Kidney (tissue), 14 donors: ENCODE measurements around the gene GMDS. TPM values are rescaled to one million over a fixed set of nuclear protein-coding genes. Genes with fewer than 3 reads are reported as not detected.

Source experiments
- DNase-seq, 5 donors: peaks; one replicate each; pipeline ENCODE4 v3.0.0-alpha.2; 2013 to 2020
- FAIRE-seq: peaks from 2 replicates; lab custom pipeline; 2012; peaks lifted over from hg19 to GRCh38; lab: Jason Lieb, UNC
- H3K27ac ChIP-seq, 2 donors: one replicate each; pipeline ENCODE4 v1.7.0; 2013; ENCODE audit warnings: low read depth in 2 of 2, low read length in 2 of 2, inconsistent platforms in 1 of 2
- H3K27me3 ChIP-seq: one replicate; pipeline ENCODE4 v1.7.1; 2013; ENCODE audit warnings: low read length, inconsistent platforms; ENCODE audit not compliant: control insufficient read depth, insufficient read depth
- H3K36me3 ChIP-seq, 3 donors: one replicate each; pipeline versions ENCODE4 v1.7.0 to v1.7.1; 2013; ENCODE audit warnings: low read length in 3 of 3, control low read depth in 1 of 3, inconsistent platforms in 1 of 3; ENCODE audit not compliant: insufficient read depth in 3 of 3, control insufficient read depth in 2 of 3
- H3K4me1 ChIP-seq, 3 donors: one replicate each; pipeline versions ENCODE4 v1.7.0 to v1.7.1; 2013; ENCODE audit warnings: low read length in 3 of 3, inconsistent platforms in 1 of 3, low read depth in 1 of 3; ENCODE audit not compliant: control insufficient read depth in 2 of 3, insufficient read depth in 2 of 3
- H3K4me3 ChIP-seq, 3 donors: one replicate each; pipeline versions ENCODE4 v1.7.0 to v1.8.1; 2013; ENCODE audit warnings: low read length in 3 of 3, control low read depth in 1 of 3, inconsistent platforms in 1 of 3
- H3K9ac ChIP-seq, 3 donors: one replicate each; pipeline versions ENCODE4 v1.7.0 to v1.7.1; 2013; ENCODE audit warnings: low read length in 3 of 3, control low read depth in 1 of 3, inconsistent platforms in 1 of 3
- H3K9me3 ChIP-seq, 3 donors: one replicate each; pipeline versions ENCODE4 v1.7.0 to v1.7.1; 2013; ENCODE audit warnings: low read length in 3 of 3, control low read depth in 1 of 3, inconsistent platforms in 1 of 3; ENCODE audit not compliant: control insufficient read depth in 2 of 3, insufficient read depth in 1 of 3
- CTCF ChIP-seq: IDR thresholded peaks from 3 replicates; pipeline ENCODE4 v1.5.1; 2012; ENCODE audit warnings: mild to moderate bottlenecking, moderate library complexity, borderline replicate concordance; ENCODE audit not compliant: insufficient read depth; ENCODE audit errors: extremely low read depth
- intact Hi-C: fragments of 100-400 bp; cut with DNase I; formaldehyde crosslinking; loops from one replicate; pipeline ENCODE4 v1.11.1; 2022
- polyA plus RNA-seq: library from polyadenylated mRNA; stranded (reverse); fragments of 350-450 nt; fragmentation: Illumina TruSeq; extraction: RNeasy Lipid Tissue Mini Kit (QIAGEN cat#74804); gene quantifications from one replicate; pipeline ENCODE4 v1.2.3, GENCODE V29; 2014; ENCODE audit warnings: low read depth, low replicate concordance; ENCODE audit not compliant: insufficient read depth
- total RNA-seq: library from RNA; stranded (reverse); fragmentation: NEBNext Ultra II Directional; extraction: Animal tissue kit (Norgen Biotek cat#: 25700); gene quantifications from one replicate; pipeline ENCODE4 v1.2.1, GENCODE V29; 2021
- donor health status: control.
- donor health status: control.
- donor health status: control.
- donor health status: control.
- donor health status: control.
- donor health status: DM: yes; HTN: yes; CAD: no.
- donor health status: Normal renal cell carcinoma (clear cell type).

GMDS gene
- total and polyA plus RNA-seq, 2 donors from 2014 or later: 49.6 to 63.7 TPM

GRCh38 chr6:2141644-2142290 is 103.6 kb downstream of the GMDS start:
- Histone ChIP-seq H3K36me3 (no peaks in the 10 kb centered on the region), H3K27ac (no peak overlapping the region), H3K27me3 (no peaks in the 10 kb centered on the region), H3K4me1 (no peaks in the 10 kb centered on the region), H3K9me3 (no peaks in the 10 kb centered on the region), H3K4me3 (no peak overlapping the region), H3K9ac (no peak overlapping the region)
- DNase-seq: peak in 1 of 5 donors; percentile 19
- FAIRE-seq: no peak
- no peak for TF ChIP-seq CTCF
- intact Hi-C loops: no loop called here

- Histone ChIP-seq H3K9ac (no peak overlapping the region), H3K27ac (no peak overlapping the region), H3K4me1 (no peaks in the 10 kb centered on the region), H3K27me3 (no peaks in the 10 kb centered on the region), H3K36me3 (no peaks in the 10 kb centered on the region), H3K4me3 (no peak overlapping the region), H3K9me3 (no peaks in the 10 kb centered on the region)
- no peak for DNase-seq
- no peak for FAIRE-seq
- no peak for TF ChIP-seq CTCF
- intact Hi-C loops: no loop called here
These were observed 104.8 kb downstream of the GMDS start for GRCh38 chr6:2140438-2141128.

DNA sequence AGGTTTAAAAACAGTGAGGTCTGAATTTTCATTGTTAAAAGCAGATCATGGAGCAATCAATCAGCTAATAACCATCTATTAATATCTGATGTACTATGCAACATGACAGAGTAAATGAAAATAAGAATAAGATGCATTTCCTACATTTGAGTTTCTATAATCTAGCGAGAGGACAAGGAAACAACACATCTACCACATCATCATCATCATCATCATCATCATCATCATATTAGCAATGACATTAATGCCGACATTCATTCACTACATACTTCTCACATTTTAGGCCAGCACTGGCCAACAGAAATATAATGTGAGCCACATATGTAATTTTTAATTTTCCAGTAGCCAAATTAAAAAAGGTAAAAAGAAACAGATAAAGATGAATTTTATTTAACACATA is 110.0 kb downstream of the GMDS start:
- no peak for FAIRE-seq
- TF ChIP-seq CTCF: no peak
- no peaks in the 10 kb centered on the region for H3K9me3 ChIP-seq
- H3K27ac ChIP-seq: no peak overlapping the region
- H3K27me3 ChIP-seq: no peaks in the 10 kb centered on the region
- no peak overlapping the region for H3K4me3 ChIP-seq
- peaks cover 0 to 2% (median 0%) of the 10 kb centered on the region in 3 donors for H3K4me1 ChIP-seq
- no peak for DNase-seq
- H3K9ac ChIP-seq: no peak overlapping the region
- H3K36me3 ChIP-seq: no peaks in the 10 kb centered on the region
- intact Hi-C loops: no loop called here
